GM12874 (cell line): ENCODE results near the gene RELL1.

ENCODE experiments used
- CTCF ChIP-seq: IDR thresholded peaks from 2 replicates; pipeline ENCODE4 v1.5.1; 2011; ENCODE audit warnings: low read depth, mild to moderate bottlenecking, control low read depth, low read length, moderate library complexity; ENCODE audit not compliant: insufficient read depth

Gene RELL1

GRCh38 chr4:37645736-37646135 lies 40.4 kb downstream of the RELL1 start:
- TF ChIP-seq CTCF = no peak

GRCh38 chr4:37644962-37645361 lies 41.2 kb downstream of the RELL1 start:
- no peak for TF ChIP-seq CTCF

DNA sequence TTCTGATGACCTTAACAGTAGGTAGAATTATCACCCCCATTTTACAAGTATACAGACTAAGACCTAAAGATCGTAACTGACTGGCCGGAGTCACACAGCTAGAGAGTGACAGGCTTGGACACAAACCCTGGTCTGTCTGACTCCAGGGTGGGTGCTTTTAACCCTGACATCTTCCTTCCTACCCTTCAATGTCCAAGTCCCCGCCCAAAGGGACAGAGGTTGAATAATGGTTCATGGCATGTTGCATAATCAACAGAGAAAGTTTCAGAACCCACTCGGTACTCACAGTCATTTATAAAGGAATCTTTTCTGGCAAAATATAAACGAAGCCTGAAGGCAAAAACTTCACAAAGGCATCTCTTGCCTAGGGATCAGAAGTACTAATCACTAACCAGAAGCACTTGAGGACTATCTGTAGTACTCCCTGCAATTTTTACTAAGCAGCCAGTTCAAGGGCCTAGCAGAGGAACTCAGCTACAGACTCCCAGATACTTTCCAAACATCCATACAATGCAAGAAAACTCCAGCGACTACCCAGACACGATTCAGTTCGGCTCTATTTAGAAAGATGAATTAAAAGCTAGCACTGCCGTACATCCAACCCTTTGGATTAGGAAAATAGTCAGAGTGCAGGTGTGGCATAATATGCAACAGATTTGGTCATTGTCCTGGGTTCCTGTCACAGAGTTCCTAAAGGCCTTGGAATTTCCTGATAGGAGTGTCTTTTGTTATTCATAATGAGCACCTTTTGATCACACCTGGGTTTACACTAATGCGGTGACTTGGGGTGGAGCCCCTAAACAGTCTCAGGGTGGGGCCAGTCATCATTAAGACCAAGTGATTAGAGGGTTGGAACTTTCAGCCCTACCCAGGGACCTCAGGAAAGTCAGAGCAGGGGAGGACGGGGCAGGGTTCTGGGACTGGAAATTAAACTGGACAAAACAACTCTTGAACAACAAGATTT lies 44.0 kb downstream of the RELL1 start:
- TF ChIP-seq CTCF = no peak

DNA sequence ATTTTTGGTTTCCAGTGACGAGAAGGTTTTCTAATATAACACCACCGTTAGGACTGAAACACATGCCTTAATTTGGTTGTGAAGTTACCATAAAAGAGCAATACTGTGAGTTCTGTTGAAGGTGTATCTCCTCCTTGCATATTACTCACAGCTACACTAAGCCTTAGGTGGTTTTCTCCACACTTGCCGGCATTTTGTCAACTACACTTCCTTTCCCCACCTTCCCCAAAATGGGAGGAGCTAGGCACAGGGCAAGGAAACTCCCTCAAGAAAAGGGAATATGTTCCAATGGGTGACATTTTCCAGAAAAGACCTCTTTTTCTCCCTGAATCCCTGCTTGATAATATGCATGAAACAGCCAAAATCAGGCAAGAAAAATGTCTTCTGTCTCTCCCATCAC lies 44.8 kb downstream of the RELL1 start:
- TF ChIP-seq CTCF = no peak

DNA sequence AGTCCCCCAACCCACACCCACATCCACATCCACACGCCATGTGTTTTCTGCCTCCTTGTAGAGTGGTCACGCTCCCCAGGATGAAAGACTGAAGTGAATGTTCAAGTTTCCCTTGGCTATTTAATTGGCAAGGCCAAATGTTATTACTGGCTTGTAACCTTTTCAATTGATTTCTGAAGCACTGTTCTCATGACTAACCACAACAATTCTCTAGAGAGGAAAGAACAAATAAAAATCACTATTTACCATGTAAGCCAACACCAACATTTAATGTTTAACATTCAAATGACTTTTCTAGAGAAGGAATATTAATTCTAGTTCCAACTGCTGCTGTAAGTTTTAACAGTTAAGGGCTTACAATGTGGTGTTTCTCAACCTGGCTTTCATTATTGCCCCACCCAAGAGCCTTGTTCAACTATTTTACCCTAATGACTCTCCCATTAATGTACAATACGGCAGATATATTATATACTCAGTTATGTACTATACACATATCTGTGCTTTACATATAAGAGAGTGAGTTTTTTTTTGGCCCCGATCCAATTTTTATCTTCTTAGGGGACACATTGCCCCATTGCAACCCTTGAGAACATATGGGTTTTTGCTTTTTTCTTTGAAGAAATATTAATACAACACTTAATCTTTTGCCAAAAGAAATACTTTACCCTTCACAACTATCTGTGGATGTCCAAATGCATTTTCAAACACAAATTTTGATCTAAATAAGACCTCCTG lies 46.5 kb downstream of the RELL1 start:
- TF ChIP-seq CTCF = no peak

DNA sequence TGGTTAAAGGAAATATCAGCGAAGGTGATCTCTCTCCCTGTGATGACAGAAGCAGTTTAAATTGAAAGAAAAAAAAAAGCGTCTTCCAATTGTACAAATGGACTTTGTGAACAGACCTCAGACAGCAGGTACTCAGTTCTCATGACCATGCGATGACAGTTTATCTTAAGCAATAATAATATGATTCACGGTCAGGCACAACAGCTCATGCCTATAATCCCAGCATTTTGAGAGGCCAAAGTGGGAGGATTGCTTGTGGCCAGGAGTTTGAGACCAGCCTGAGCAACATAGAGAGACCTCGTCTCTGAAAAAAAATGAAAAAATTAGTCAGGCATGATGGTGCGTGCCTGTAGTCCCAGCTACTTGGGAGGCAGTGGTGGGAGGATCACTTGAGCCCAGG lies 51.0 kb downstream of the RELL1 start:
- TF ChIP-seq CTCF = no peak

DNA sequence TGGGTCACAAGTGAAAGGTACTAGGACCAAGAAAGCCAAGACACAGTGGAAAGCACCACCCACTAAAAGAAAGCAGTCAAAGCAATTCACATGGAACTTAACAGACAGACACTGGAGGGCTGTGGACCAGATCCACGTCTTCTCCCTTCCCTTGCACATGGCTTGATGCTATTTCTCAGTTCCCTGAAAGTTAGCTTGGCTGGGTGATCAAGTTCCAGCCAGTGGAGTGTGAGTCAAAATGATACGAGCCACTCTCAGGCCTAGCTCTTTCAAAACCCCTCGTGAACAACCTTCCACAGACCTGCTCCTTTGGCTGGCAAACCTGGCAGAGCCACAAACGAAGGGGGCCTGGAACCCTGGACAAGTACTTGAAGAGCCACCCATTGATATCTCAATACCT lies 52.0 kb downstream of the RELL1 start:
- TF ChIP-seq CTCF = no peak
